NT2/D1 (cell line): ENCODE measurements around the gene SLA2.

ENCODE experiments used
- YY1 ChIP-seq: IDR thresholded peaks from 2 replicates; pipeline ENCODE4 v1.6.1; 2011; ENCODE audit not compliant: insufficient read length, insufficient read depth
- ZNF274 ChIP-seq: IDR thresholded peaks from 2 replicates; pipeline ENCODE4 v1.6.1; 2011; ENCODE audit warnings: mild to moderate bottlenecking, low read depth, low read length

DNA sequence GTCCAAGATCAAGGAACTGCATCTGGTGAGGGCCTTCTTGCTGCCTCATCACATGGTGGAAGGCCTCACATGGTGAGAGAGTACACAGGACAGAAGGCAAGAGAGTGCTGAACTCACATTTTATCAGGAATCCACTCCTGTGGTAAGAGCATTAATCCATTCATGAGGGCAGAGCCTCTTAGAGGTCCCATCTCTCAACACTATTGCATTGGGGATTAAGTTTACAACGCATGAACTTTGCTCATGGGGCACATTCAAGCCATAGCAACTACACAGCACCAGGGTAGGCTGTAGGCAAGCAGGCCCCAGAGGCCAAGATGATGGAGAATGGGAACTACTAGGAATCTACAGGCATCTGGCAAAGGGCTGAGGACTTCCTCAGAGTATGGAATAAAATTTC lies 82.6 kb downstream of the SLA2 start:
- TF ChIP-seq YY1 (no peak), ZNF274 (no peak)
